Mesenchymal stem cell (in vitro differentiated cells and primary cell): Measurements from ENCODE around the gene STUM.
A peak's percentile ranks its signal among the peaks of the same experiment; 100 is the strongest.

Experiments used
- DNase-seq: peaks from one replicate; pipeline ENCODE4 v3.0.0-alpha.2; 2013
- H2AFZ ChIP-seq: one replicate; pipeline ENCODE4 v1.6.1; 2013; ENCODE audit warnings: low read depth, mild to moderate bottlenecking, control low read depth, inconsistent platforms, low read length, moderate library complexity
- H2AK5ac ChIP-seq: 2 replicates; pipeline ENCODE4 v1.6.1; 2013; ENCODE audit warnings: low read length, moderate library complexity, mild to moderate bottlenecking, inconsistent platforms; ENCODE audit not compliant: severe bottlenecking
- H2BK120ac ChIP-seq: one replicate; pipeline ENCODE4 v1.6.1; 2013; ENCODE audit warnings: low read depth, mild to moderate bottlenecking, inconsistent platforms, low read length, moderate library complexity
- H2BK12ac ChIP-seq, 2 experiments: one replicate each; pipeline ENCODE4 v1.6.1; 2013; ENCODE audit warnings: inconsistent platforms in 2 of 2, low read length in 2 of 2, mild to moderate bottlenecking in 2 of 2, moderate library complexity in 2 of 2, control low read depth in 1 of 2
- H2BK15ac ChIP-seq: one replicate; pipeline ENCODE4 v1.6.1; 2013; ENCODE audit warnings: mild to moderate bottlenecking, low read depth, inconsistent platforms; ENCODE audit not compliant: poor library complexity, severe bottlenecking
- H2BK5ac ChIP-seq: 2 replicates; pipeline ENCODE4 v1.6.1; 2013; ENCODE audit warnings: low read depth, mild to moderate bottlenecking, low read length, control low read depth, inconsistent platforms; ENCODE audit not compliant: poor library complexity, severe bottlenecking
- H3K14ac ChIP-seq, 2 experiments: one replicate each; pipeline ENCODE4 v1.6.1; 2013; ENCODE audit warnings: inconsistent platforms in 2 of 2, low read length in 2 of 2, control low read depth in 1 of 2, mild to moderate bottlenecking in 1 of 2, moderate library complexity in 1 of 2
- H3K18ac ChIP-seq, 2 experiments: one replicate each; pipeline ENCODE4 v1.6.1; 2013; ENCODE audit warnings: inconsistent platforms in 2 of 2, low read length in 2 of 2, control low read depth in 1 of 2, low read depth in 1 of 2, mild to moderate bottlenecking in 1 of 2
- H3K23ac ChIP-seq, 2 experiments: one replicate each; pipeline ENCODE4 v1.6.1; 2013; ENCODE audit warnings: inconsistent platforms in 2 of 2, low read length in 2 of 2, mild to moderate bottlenecking in 2 of 2, moderate library complexity in 2 of 2, control low read depth in 1 of 2
- H3K27ac ChIP-seq: 2 replicates; pipeline ENCODE4 v1.5.1; 2013; ENCODE audit warnings: mild to moderate bottlenecking, moderate library complexity, low read length, control low read depth, inconsistent platforms; ENCODE audit not compliant: poor library complexity, severe bottlenecking
- H3K27me3 ChIP-seq, 2 experiments: 2 replicates each; pipeline versions ENCODE4 v1.6.1 to v1.7.0; 2013; ENCODE audit warnings: low read length in 2 of 2, mild to moderate bottlenecking in 2 of 2, moderate library complexity in 2 of 2, control low read depth in 1 of 2, inconsistent platforms in 1 of 2; ENCODE audit not compliant: control insufficient read depth in 1 of 2, insufficient read depth in 1 of 2
- H3K36me3 ChIP-seq, 2 experiments: 2 replicates each; pipeline versions ENCODE4 v1.6.1 to v1.7.0; 2013; ENCODE audit warnings: low read length in 2 of 2, control low read depth in 1 of 2, inconsistent platforms in 1 of 2, low read depth in 1 of 2, mild to moderate bottlenecking in 1 of 2; ENCODE audit not compliant: insufficient read depth in 2 of 2, control insufficient read depth in 1 of 2
- H3K4ac ChIP-seq, 2 experiments: one replicate each; pipeline ENCODE4 v1.6.1; 2013; ENCODE audit warnings: inconsistent platforms in 2 of 2, low read length in 2 of 2, mild to moderate bottlenecking in 2 of 2, moderate library complexity in 2 of 2, control low read depth in 1 of 2, low read depth in 1 of 2
- H3K4me1 ChIP-seq: 2 replicates; pipeline ENCODE4 v1.6.1; 2013; ENCODE audit warnings: low read depth, low read length, control low read depth; ENCODE audit not compliant: control insufficient read depth, insufficient read depth
- H3K4me2 ChIP-seq: 2 replicates; pipeline ENCODE4 v1.6.1; 2013; ENCODE audit warnings: low read length, mild to moderate bottlenecking, inconsistent platforms; ENCODE audit not compliant: poor library complexity, severe bottlenecking
- H3K4me3 ChIP-seq, 2 experiments: 2 replicates each; pipeline versions ENCODE4 v1.5.1 to v1.7.0; 2013; ENCODE audit warnings: low read length in 2 of 2, mild to moderate bottlenecking in 2 of 2, control low read depth in 1 of 2, low read depth in 1 of 2; ENCODE audit not compliant: insufficient read depth in 1 of 2
- H3K79me1 ChIP-seq: replicated peaks from 2 replicates; pipeline ENCODE4 v1.6.1; 2013; ENCODE audit warnings: mild to moderate bottlenecking, control low read depth, low read length, inconsistent platforms; ENCODE audit not compliant: poor library complexity, severe bottlenecking
- H3K9ac ChIP-seq: 2 replicates; pipeline ENCODE4 v1.7.0; 2013; ENCODE audit warnings: mild to moderate bottlenecking, low read length, moderate library complexity
- H3K9me3 ChIP-seq: 2 replicates; pipeline ENCODE4 v1.7.0; 2013; ENCODE audit warnings: mild to moderate bottlenecking, low read length; ENCODE audit not compliant: control insufficient read depth
- H4K8ac ChIP-seq: one replicate; pipeline ENCODE4 v1.6.1; 2013; ENCODE audit warnings: inconsistent platforms, mild to moderate bottlenecking, low read length, moderate library complexity
- H4K91ac ChIP-seq: one replicate; pipeline ENCODE4 v1.6.1; 2013; ENCODE audit warnings: mild to moderate bottlenecking, low read length, inconsistent platforms
- WGBS: methylation state at CpG from one replicate; pipeline ENCODE4 v1.1.7; 2013; ENCODE audit warnings: mixed read lengths; 5-methylcytosine and 5-hydroxymethylcytosine counted together

The STUM gene

GRCh38 chr1:226578946-226579578 lies 30.5 kb downstream of the STUM start:
- no peak overlapping the region for H3K27ac ChIP-seq
- H4K91ac ChIP-seq = no peak overlapping the region
- H2AFZ ChIP-seq = no peak overlapping the region
- no peak overlapping the region for H2AK5ac ChIP-seq
- no peak overlapping the region for H2BK12ac ChIP-seq
- H3K4me2 ChIP-seq = no peak overlapping the region
- H3K18ac ChIP-seq = no peak overlapping the region
- H3K36me3 ChIP-seq = no peaks in the 10 kb centered on the region
- H3K27me3 ChIP-seq = peaks cover 17 to 27% of the 10 kb centered on the region in 2 experiments
- no peak overlapping the region for H2BK120ac ChIP-seq
- H3K4me1 ChIP-seq = no peaks in the 10 kb centered on the region
- H3K14ac ChIP-seq = peak overlapping the region in 1 of 2 experiments; percentile 4
- H4K8ac ChIP-seq = no peak overlapping the region
- H3K23ac ChIP-seq = no peak overlapping the region
- DNase-seq = no peak
- H3K9me3 ChIP-seq = peaks cover 2% of the 10 kb centered on the region
- H3K4ac ChIP-seq = no peak overlapping the region
- 80% methylated on average over 11 of the region's 11 CpGs for WGBS
- no peaks in the 10 kb centered on the region for H3K79me1 ChIP-seq
- H2BK15ac ChIP-seq = no peak overlapping the region
- H3K9ac ChIP-seq = no peak overlapping the region
- H3K4me3 ChIP-seq = no peak overlapping the region
- no peak overlapping the region for H2BK5ac ChIP-seq

- Histone ChIP-seq H3K4me2 (no peak overlapping the region), H2AFZ (no peak overlapping the region), H3K23ac (no peak overlapping the region), H3K4me1 (no peaks in the 10 kb centered on the region), H3K36me3 (no peaks in the 10 kb centered on the region), H3K79me1 (no peaks in the 10 kb centered on the region), H3K9ac (no peak overlapping the region), H3K27me3 (peaks cover 17 to 27% of the 10 kb centered on the region in 2 experiments), H3K4me3 (no peak overlapping the region), H4K8ac (no peak overlapping the region), H2BK120ac (no peak overlapping the region), H3K14ac (no peak overlapping the region), H3K18ac (no peak overlapping the region), H4K91ac (no peak overlapping the region), H2BK5ac (no peak overlapping the region), H3K9me3 (peaks cover 2% of the 10 kb centered on the region), H2AK5ac (no peak overlapping the region), H3K4ac (no peak overlapping the region), H2BK15ac (no peak overlapping the region), H2BK12ac (no peak overlapping the region), H3K27ac (no peak overlapping the region)
- WGBS = 84% methylated on average over 6 of the region's 6 CpGs
- no peak for DNase-seq
These were observed 31.3 kb downstream of the STUM start for GRCh38 chr1:226579781-226580323.

GRCh38 chr1:226580625-226581270 lies 32.2 kb downstream of the STUM start:
- H2AK5ac ChIP-seq = no peak overlapping the region
- DNase-seq = no peak
- H2BK120ac ChIP-seq = no peak overlapping the region
- peaks cover 17 to 27% of the 10 kb centered on the region in 2 experiments for H3K27me3 ChIP-seq
- H2BK12ac ChIP-seq = no peak overlapping the region
- WGBS = 85% methylated on average over 5 of the region's 6 CpGs
- no peak overlapping the region for H3K18ac ChIP-seq
- H3K9ac ChIP-seq = no peak overlapping the region
- H3K14ac ChIP-seq = no peak overlapping the region
- no peaks in the 10 kb centered on the region for H3K79me1 ChIP-seq
- no peak overlapping the region for H3K4me3 ChIP-seq
- no peak overlapping the region for H4K91ac ChIP-seq
- no peaks in the 10 kb centered on the region for H3K4me1 ChIP-seq
- no peak overlapping the region for H2BK15ac ChIP-seq
- no peak overlapping the region for H2AFZ ChIP-seq
- no peak overlapping the region for H3K23ac ChIP-seq
- H3K36me3 ChIP-seq = no peaks in the 10 kb centered on the region
- H3K4me2 ChIP-seq = no peak overlapping the region
- H3K4ac ChIP-seq = no peak overlapping the region
- peaks cover 2% of the 10 kb centered on the region for H3K9me3 ChIP-seq
- H2BK5ac ChIP-seq = no peak overlapping the region
- no peak overlapping the region for H3K27ac ChIP-seq
- H4K8ac ChIP-seq = no peak overlapping the region

GRCh38 chr1:226581650-226582330 lies 33.2 kb downstream of the STUM start:
- H3K9ac ChIP-seq = no peak overlapping the region
- H2BK5ac ChIP-seq = no peak overlapping the region
- H3K27ac ChIP-seq = no peak overlapping the region
- H3K23ac ChIP-seq = no peak overlapping the region
- no peaks in the 10 kb centered on the region for H3K36me3 ChIP-seq
- WGBS = 97% methylated on average over 8 of the region's 8 CpGs
- peaks cover 5% of the 10 kb centered on the region for H3K4me1 ChIP-seq
- H2AK5ac ChIP-seq = no peak overlapping the region
- peaks cover 8 to 23% of the 10 kb centered on the region in 2 experiments for H3K27me3 ChIP-seq
- H3K4me3 ChIP-seq = no peak overlapping the region
- no peaks in the 10 kb centered on the region for H3K79me1 ChIP-seq
- no peak for DNase-seq
- H3K14ac ChIP-seq = no peak overlapping the region
- H2AFZ ChIP-seq = no peak overlapping the region
- H4K91ac ChIP-seq = no peak overlapping the region
- H2BK12ac ChIP-seq = no peak overlapping the region
- no peak overlapping the region for H2BK120ac ChIP-seq
- H3K9me3 ChIP-seq = peaks cover 2% of the 10 kb centered on the region
- H3K4me2 ChIP-seq = no peak overlapping the region
- no peak overlapping the region for H4K8ac ChIP-seq
- no peak overlapping the region for H2BK15ac ChIP-seq
- H3K4ac ChIP-seq = no peak overlapping the region
- H3K18ac ChIP-seq = no peak overlapping the region
